Hepatocyte (in vitro differentiated cells): ENCODE data around the gene PHC1. TPM values are rescaled to one million over a fixed set of nuclear protein-coding genes. Genes with fewer than 3 reads are reported as not detected.

Source experiments
- DNase-seq: peaks from one replicate; pipeline ENCODE4 v3.0.0-alpha.2; 2016; ENCODE audit warnings: low spot score
- H2AFZ ChIP-seq: fragments of 200-600 bp; sonication (generic); 2 replicates; pipeline ENCODE4 v1.6.0; 2016; ENCODE audit warnings: antibody characterized with exemption, mild to moderate bottlenecking
- H3K27ac ChIP-seq: fragments of 200-600 bp; sonication (generic); 2 replicates; pipeline ENCODE4 v1.5.1; 2016; ENCODE audit warnings: mild to moderate bottlenecking
- H3K27me3 ChIP-seq: fragments of 200-600 bp; sonication (generic); 2 replicates; pipeline ENCODE4 v1.6.1; 2016
- H3K36me3 ChIP-seq: fragments of 200-600 bp; sonication (generic); replicated peaks from 2 replicates; pipeline ENCODE4 v1.5.1; 2016; ENCODE audit warnings: low read depth; ENCODE audit not compliant: insufficient read depth
- H3K4me1 ChIP-seq: fragments of 200-600 bp; sonication (generic); 2 replicates; pipeline ENCODE4 v1.5.1; 2016; ENCODE audit warnings: mild to moderate bottlenecking, moderate library complexity; ENCODE audit not compliant: insufficient read depth
- H3K4me2 ChIP-seq: fragments of 200-600 bp; sonication (generic); 2 replicates; pipeline ENCODE4 v1.6.0; 2016
- H3K4me3 ChIP-seq: fragments of 200-600 bp; sonication (generic); 2 replicates; pipeline ENCODE4 v1.5.1; 2016; ENCODE audit warnings: mild to moderate bottlenecking
- H3K79me2 ChIP-seq: fragments of 200-600 bp; sonication (generic); 2 replicates; pipeline ENCODE4 v1.6.0; 2017; ENCODE audit warnings: mild to moderate bottlenecking
- H3K9me2 ChIP-seq: fragments of 200-600 bp; sonication (generic); replicated peaks from 2 replicates; pipeline ENCODE4 v1.6.0; 2017; ENCODE audit warnings: mild to moderate bottlenecking; ENCODE audit not compliant: insufficient read depth
- H3K9me3 ChIP-seq: fragments of 200-600 bp; sonication (generic); 2 replicates; pipeline ENCODE4 v1.5.1; 2016; ENCODE audit warnings: low read depth, mild to moderate bottlenecking
- H4K20me1 ChIP-seq: fragments of 200-600 bp; sonication (generic); 2 replicates; pipeline ENCODE4 v1.6.0; 2016; ENCODE audit warnings: mild to moderate bottlenecking; ENCODE audit not compliant: insufficient read depth, poor library complexity, severe bottlenecking
- EZH2 ChIP-seq: fragments of 200-600 bp; sonication (generic); IDR thresholded peaks from 2 replicates; pipeline ENCODE4 v1.6.1; 2016; ENCODE audit warnings: antibody characterized with exemption, mild to moderate bottlenecking, borderline replicate concordance
- EZH2phosphoT487 ChIP-seq: fragments of 200-600 bp; sonication (generic); IDR thresholded peaks from one replicate; pipeline ENCODE4 v1.6.1; 2018; ENCODE audit warnings: antibody characterized with exemption, mild to moderate bottlenecking, low read depth, moderate library complexity; ENCODE audit not compliant: unreplicated experiment, severe bottlenecking
- WGBS: methylation state at CpG from one replicate; pipeline ENCODE4 v1.1.6; 2016; ENCODE audit warnings: low lambda C conversion rate; ENCODE audit errors: missing lambda C conversion rate; 5-methylcytosine and 5-hydroxymethylcytosine counted together
- polyA plus RNA-seq: library from polyadenylated mRNA; unstranded; fragments of >200 nt; fragmentation: Nextera tagmentation; extraction: Ambion mirVana; gene quantifications from 2 replicates; pipeline ENCODE4 v1.2.1, GENCODE V29; 2016
- total RNA-seq: library from RNA; depleted of rRNA; stranded (reverse); fragments of >200 nt; gene quantifications from 2 replicates; pipeline ENCODE4 v1.2.3, GENCODE V29; 2014
- TF ChIP-seq, protein P1 (sequence below): fragments of 200-600 bp; sonication (generic); IDR thresholded peaks from 2 replicates; pipeline ENCODE4 v1.5.1; 2016; ENCODE audit warnings: antibody characterized with exemption, mild to moderate bottlenecking; ENCODE audit not compliant: poor library complexity

PHC1 gene
- total and polyA plus RNA-seq, 2 experiments from 2014 or later: 25.8 to 38.8 TPM

DNA sequence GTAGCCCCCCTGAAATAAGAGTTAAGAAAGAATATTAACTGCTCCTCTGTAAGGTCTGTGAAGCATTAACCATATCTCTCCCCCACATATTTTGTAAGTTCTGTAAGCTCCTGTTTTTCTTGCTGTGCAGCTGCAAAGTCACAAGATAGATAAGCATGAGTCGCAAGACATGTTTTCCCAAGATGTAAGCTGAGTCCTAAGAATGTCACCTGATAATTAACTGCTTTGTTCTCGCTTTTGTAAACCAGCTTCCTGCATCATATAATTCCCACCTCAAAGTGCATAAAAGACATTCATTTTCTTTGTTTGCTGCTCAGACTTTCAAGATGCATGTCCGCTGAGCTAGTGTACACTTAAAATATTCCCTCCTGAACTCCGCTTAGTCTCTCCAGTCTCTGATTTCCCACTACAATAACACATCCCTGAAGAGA is 27.0 kb upstream of the PHC1 start:
- Histone ChIP-seq H2AFZ (no peak overlapping the region), H3K27me3 (no peaks in the 10 kb centered on the region)
- WGBS: 67% methylated on average over 4 of the region's 4 CpGs

GRCh38 chr12:8890313-8891085 is 23.8 kb upstream of the PHC1 start:
- TF ChIP-seq, protein P1, sequence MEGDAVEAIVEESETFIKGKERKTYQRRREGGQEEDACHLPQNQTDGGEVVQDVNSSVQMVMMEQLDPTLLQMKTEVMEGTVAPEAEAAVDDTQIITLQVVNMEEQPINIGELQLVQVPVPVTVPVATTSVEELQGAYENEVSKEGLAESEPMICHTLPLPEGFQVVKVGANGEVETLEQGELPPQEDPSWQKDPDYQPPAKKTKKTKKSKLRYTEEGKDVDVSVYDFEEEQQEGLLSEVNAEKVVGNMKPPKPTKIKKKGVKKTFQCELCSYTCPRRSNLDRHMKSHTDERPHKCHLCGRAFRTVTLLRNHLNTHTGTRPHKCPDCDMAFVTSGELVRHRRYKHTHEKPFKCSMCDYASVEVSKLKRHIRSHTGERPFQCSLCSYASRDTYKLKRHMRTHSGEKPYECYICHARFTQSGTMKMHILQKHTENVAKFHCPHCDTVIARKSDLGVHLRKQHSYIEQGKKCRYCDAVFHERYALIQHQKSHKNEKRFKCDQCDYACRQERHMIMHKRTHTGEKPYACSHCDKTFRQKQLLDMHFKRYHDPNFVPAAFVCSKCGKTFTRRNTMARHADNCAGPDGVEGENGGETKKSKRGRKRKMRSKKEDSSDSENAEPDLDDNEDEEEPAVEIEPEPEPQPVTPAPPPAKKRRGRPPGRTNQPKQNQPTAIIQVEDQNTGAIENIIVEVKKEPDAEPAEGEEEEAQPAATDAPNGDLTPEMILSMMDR: peak; percentile 96
- no peak for TF ChIP-seq EZH2phosphoT487
- WGBS: 33% methylated on average over 14 of the region's 14 CpGs
- Histone ChIP-seq H3K27ac (no peak overlapping the region), H3K4me2 (peak overlapping the region; percentile 82), H3K4me1 (no peaks in the 10 kb centered on the region), H3K27me3 (no peaks in the 10 kb centered on the region), H4K20me1 (no peaks in the 10 kb centered on the region), H3K4me3 (peak overlapping the region; percentile 86), H3K36me3 (no peaks in the 10 kb centered on the region), H3K79me2 (no peaks in the 10 kb centered on the region), H2AFZ (peak overlapping the region; percentile 97), H3K9me2 (no peaks in the 10 kb centered on the region), H3K9me3 (no peaks in the 10 kb centered on the region)
- peak; percentile 74 for DNase-seq

More for the DNA sequence above, 27.0 kb upstream of the PHC1 start:
- no peaks in the 10 kb centered on the region for H3K79me2 ChIP-seq
- H3K36me3 ChIP-seq: no peaks in the 10 kb centered on the region
- no peak overlapping the region for H3K4me2 ChIP-seq
- DNase-seq: no peak
- TF ChIP-seq, protein P1: no peak
- no peaks in the 10 kb centered on the region for H3K9me3 ChIP-seq
- no peak overlapping the region for H3K4me3 ChIP-seq
- H3K4me1 ChIP-seq: no peaks in the 10 kb centered on the region
- H4K20me1 ChIP-seq: no peaks in the 10 kb centered on the region
- no peaks in the 10 kb centered on the region for H3K9me2 ChIP-seq
- H3K27ac ChIP-seq: no peak overlapping the region

DNA sequence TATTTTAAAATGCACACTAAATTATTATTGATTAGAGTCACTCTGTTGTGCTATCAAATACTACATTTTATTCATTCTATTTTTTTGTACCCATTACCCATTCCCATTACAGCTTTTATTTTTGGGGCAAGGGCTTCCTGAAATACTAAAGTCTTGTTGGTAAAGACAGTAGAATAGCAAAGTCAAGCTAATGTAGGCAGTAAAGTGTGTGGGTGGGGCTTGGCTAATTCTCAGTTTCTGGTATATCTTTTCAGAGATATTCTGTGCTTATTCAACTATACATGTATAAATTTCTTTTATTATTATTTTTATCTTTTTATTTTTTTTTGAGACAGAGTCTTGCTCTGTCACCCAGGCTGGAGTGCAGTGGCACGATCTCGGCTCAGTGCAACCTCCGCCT is 22.3 kb upstream of the PHC1 start:
- Histone ChIP-seq H3K79me2 (no peaks in the 10 kb centered on the region), H3K9me2 (no peaks in the 10 kb centered on the region), H4K20me1 (no peaks in the 10 kb centered on the region), H3K27ac (no peak overlapping the region), H3K4me1 (no peaks in the 10 kb centered on the region), H3K36me3 (no peaks in the 10 kb centered on the region), H3K9me3 (no peaks in the 10 kb centered on the region), H3K4me2 (no peak overlapping the region), H2AFZ (no peak overlapping the region), H3K27me3 (no peaks in the 10 kb centered on the region), H3K4me3 (no peak overlapping the region)
- DNase-seq: no peak
- TF ChIP-seq EZH2: no peak
- TF ChIP-seq, protein P1: no peak
- TF ChIP-seq EZH2phosphoT487: no peak
- WGBS: 100% methylated on average over 3 of the region's 3 CpGs

GRCh38 chr12:8894378-8894777 is 19.9 kb upstream of the PHC1 start:
- no peak for TF ChIP-seq EZH2phosphoT487
- TF ChIP-seq, protein P1: no peak
- no peak for TF ChIP-seq EZH2
- Histone ChIP-seq H4K20me1 (no peaks in the 10 kb centered on the region), H3K27me3 (no peaks in the 10 kb centered on the region)

More at GRCh38 chr12:8894378-8894777, 19.9 kb upstream of the PHC1 start:
- H3K27ac ChIP-seq: no peak overlapping the region
- H3K9me2 ChIP-seq: no peaks in the 10 kb centered on the region
- H3K4me2 ChIP-seq: no peak overlapping the region
- H3K36me3 ChIP-seq: no peaks in the 10 kb centered on the region
- no peak for DNase-seq
- H3K4me3 ChIP-seq: no peak overlapping the region
- H2AFZ ChIP-seq: no peak overlapping the region
- no peaks in the 10 kb centered on the region for H3K79me2 ChIP-seq
- H3K9me3 ChIP-seq: no peaks in the 10 kb centered on the region
- no peaks in the 10 kb centered on the region for H3K4me1 ChIP-seq
